Measurements from ENCODE around the gene NEURL1.

DNA sequence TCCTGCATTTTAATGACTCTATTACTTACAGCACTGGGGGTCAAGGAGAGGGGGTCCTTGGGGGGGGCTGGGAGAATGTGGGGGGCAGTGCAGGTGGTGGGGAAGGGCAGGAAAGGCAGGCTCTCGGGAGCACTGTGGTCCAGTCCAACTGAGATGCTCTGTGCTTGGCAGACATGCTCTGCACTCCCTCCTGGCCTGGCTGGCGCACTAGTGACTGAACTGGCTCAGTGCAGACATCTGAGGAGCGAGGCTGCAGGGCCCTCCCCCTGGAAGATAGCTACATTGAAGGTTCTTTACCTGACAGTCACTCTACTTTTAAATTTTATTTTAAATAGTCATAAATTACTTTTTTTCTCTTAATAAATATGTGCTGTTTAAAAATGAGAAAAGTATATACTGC is 105.7 kb downstream of the NEURL1 start:
- TF ChIP-seq, protein P1, sequence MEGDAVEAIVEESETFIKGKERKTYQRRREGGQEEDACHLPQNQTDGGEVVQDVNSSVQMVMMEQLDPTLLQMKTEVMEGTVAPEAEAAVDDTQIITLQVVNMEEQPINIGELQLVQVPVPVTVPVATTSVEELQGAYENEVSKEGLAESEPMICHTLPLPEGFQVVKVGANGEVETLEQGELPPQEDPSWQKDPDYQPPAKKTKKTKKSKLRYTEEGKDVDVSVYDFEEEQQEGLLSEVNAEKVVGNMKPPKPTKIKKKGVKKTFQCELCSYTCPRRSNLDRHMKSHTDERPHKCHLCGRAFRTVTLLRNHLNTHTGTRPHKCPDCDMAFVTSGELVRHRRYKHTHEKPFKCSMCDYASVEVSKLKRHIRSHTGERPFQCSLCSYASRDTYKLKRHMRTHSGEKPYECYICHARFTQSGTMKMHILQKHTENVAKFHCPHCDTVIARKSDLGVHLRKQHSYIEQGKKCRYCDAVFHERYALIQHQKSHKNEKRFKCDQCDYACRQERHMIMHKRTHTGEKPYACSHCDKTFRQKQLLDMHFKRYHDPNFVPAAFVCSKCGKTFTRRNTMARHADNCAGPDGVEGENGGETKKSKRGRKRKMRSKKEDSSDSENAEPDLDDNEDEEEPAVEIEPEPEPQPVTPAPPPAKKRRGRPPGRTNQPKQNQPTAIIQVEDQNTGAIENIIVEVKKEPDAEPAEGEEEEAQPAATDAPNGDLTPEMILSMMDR (IDR thresholded peaks at IDR 0.05; ENCODE audit: extremely low read depth in 1 of 2, insufficient read depth in 1 of 2, low read depth in 1 of 2, low read length in 2 of 2) = no peak
- TF ChIP-seq, protein P2, sequence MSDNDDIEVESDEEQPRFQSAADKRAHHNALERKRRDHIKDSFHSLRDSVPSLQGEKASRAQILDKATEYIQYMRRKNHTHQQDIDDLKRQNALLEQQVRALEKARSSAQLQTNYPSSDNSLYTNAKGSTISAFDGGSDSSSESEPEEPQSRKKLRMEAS (IDR thresholded peaks at IDR 0.05; ENCODE audit: insufficient read depth, insufficient read length) = no peak
- TF ChIP-seq POLR2A (IDR thresholded peaks at IDR 0.05; ENCODE audit: low read depth, low read length) = no peak

Data from endothelial cell of umbilical vein (primary cell).